Stimulated activated naive CD8-positive, alpha-beta T cell treated with anti-CD3 and anti-CD28 coated beads, Interleukin-15, Interleukin-2, amounts not matched to agents 100 U/mL and 50 U/mL, for 24 hours (primary cell): Measurements from ENCODE around the gene SLC6A6.

ENCODE experiments used
- ATAC-seq: fragments of 150-1000 bp; cut with Tn5 transposase; one replicate; pipeline ENCODE4 v1.10.0; 2021
- DNase-seq: peaks from one replicate; pipeline ENCODE4 v3.0.0; 2021

The SLC6A6 gene

GRCh38 chr3:14422016-14422963 lies 19.9 kb downstream of the SLC6A6 start:
- ATAC-seq, result no peak
- DNase-seq, result no peak

GRCh38 chr3:14423197-14423743 lies 20.9 kb downstream of the SLC6A6 start:
- DNase-seq, result no peak
- no peak for ATAC-seq

GRCh38 chr3:14423963-14424362 lies 21.6 kb downstream of the SLC6A6 start:
- ATAC-seq, result peak; percentile 11
- DNase-seq, result no peak

DNA sequence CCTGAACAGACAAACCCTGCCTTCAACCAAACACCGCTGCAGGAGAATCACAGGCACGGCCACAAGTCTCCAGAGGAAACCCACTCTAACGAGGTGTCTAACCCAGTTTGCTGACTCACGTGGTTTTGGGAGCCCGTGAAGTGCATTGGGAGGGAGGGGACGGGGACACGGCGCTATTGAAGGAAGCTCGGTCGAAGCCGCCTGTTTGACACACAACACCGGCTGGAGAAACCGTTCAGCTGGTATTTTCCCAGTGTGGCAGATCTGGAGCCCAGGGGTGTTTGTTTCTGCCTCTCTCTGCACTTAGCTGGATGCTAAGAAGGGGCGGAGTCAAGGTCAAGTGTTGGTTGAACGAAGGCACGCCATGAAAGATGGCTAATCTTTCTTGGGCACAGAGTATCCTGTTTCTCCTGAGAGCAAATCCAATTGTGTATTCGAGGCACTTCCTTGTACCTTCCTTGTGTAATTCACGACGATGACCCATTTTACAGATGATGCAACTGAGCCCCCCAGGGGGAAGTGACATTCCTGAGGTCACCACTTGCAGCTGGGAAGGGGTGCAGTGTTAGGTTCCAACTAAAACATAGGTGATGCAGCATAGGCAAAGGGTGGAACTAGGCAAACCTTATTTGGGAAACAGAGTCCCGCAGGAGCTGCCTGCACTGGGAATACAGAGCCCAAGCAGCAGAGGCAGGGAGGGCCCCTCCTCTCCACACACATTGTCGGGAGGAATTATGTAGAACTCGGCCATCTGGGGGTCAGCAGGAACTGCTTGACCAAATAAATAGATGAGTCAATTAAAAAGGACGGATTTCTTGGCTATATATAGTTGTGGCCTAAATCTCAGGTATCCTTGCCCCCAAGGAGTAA lies 22.5 kb downstream of the SLC6A6 start:
- ATAC-seq (peak; percentile 20), DNase-seq (no peak)

DNA sequence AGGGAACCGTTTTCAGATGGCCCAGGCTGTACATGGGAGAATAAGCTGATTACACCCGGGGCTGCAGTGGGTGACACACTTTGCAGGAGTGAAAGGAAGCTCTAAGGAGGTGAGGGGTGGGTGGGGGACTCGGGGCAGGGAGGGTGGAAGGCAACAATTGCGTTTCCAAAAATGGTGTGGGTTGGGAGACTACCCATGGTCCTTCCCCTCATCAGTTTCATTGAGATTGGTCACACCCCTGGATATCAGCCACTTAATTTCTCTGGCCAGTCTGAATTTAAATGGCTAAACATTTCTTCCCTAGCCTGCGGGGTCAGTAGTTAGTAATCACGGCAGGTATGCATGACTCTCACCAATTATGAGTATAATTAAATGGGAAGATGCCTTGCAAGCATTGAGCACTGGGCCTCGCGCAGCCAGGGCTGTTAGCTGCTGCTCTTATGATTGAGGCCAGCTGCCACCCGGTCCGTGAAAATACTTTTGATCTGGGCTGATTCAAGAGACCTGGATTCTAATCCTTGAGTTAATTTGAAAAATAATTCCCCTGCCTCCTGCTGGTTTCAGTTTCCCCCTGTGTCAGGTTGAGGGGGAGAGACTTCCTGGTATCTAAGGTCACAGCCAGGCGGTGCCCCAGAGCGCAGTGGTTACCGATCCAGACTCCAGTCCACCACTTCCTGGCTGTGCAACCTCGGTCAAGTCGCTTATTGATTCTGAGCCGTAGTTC lies 23.3 kb downstream of the SLC6A6 start:
- peak; percentile 58 for ATAC-seq

DNA sequence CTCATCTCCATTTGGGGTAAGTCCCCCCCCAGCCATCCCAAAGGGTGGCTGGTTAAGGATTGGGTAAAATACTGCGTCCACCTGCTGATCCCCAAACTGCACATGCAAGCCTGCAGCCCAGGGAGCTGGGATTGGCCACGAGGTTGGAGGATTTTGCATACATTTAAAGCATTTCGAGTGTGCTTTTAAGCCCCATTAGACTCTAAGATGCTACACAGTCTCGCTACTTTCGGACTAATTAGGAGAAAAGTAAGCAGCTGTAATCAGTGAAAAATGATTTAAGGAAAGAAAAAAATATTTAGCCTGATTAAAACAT lies 23.9 kb downstream of the SLC6A6 start:
- no peak for DNase-seq
- no peak for ATAC-seq

More for the DNA sequence above, 23.3 kb downstream of the SLC6A6 start:
- peak; percentile 62 for DNase-seq

GRCh38 chr3:14428087-14429033 lies 26.0 kb downstream of the SLC6A6 start:
- ATAC-seq (peak; percentile 21), DNase-seq (peak; percentile 59)

- DNase-seq (no peak), ATAC-seq (no peak)
Measured at GRCh38 chr3:14429237-14429636, 26.8 kb downstream of the SLC6A6 start.

GRCh38 chr3:14429640-14430039 lies 27.2 kb downstream of the SLC6A6 start:
- ATAC-seq, result no peak

GRCh38 chr3:14430053-14430452 lies 27.6 kb downstream of the SLC6A6 start:
- no peak for DNase-seq
- no peak for ATAC-seq

More at GRCh38 chr3:14429640-14430039, 27.2 kb downstream of the SLC6A6 start:
- no peak for DNase-seq

- ATAC-seq, result no peak
Measured at GRCh38 chr3:14430706-14431451, 28.5 kb downstream of the SLC6A6 start.

GRCh38 chr3:14431452-14431916 lies 29.1 kb downstream of the SLC6A6 start:
- ATAC-seq (peak; percentile 17), DNase-seq (peak; percentile 51)

More at GRCh38 chr3:14430706-14431451, 28.5 kb downstream of the SLC6A6 start:
- no peak for DNase-seq

DNA sequence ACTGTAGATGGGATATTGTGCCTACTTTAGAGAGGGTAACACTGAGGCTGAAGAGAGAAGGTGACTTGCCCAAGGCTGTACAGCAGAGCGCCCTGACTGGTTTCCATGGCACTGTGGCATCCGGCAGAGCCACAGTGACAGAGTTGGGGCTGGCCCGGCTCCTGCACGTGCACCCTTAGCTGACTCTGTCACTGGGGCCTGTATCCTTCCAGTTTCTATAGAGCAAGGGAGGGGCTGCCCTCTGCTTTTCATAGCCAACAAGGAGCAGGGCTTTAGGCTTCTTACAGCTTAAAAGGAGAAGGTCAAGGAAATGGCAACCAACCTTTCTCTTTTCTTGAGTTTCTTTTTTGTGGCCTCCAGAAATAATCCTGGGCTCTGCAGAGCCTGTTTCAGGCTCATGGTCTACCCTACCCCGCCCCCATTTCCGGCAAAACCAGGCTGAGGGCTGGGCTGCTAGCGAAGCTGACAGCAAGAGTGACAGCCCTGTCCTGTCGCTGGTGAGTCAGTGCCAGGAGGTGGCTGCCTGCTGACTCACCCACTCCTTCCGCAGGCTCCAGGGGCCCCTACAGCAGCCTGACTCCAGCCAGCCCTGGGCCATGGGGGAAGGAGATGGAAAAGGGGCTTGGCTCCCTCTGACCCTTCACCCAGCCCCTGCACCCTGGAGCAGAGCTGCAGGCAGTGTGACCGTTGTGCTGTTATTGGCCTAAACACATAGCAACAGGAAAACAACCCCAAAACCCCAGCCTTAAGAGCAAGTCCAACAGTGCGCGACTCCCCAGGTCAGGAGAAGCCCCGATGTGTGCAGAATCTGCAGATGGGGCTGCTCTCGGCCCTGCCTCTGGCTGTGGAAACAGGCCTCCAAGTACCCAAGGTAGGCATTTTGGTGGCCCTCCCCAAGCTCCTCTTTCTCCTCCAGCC lies 29.8 kb downstream of the SLC6A6 start:
- DNase-seq (peak; percentile 94), ATAC-seq (peak; percentile 88)

- no peak for DNase-seq
- no peak for ATAC-seq
Measured at GRCh38 chr3:14433106-14433505, 30.7 kb downstream of the SLC6A6 start.

DNA sequence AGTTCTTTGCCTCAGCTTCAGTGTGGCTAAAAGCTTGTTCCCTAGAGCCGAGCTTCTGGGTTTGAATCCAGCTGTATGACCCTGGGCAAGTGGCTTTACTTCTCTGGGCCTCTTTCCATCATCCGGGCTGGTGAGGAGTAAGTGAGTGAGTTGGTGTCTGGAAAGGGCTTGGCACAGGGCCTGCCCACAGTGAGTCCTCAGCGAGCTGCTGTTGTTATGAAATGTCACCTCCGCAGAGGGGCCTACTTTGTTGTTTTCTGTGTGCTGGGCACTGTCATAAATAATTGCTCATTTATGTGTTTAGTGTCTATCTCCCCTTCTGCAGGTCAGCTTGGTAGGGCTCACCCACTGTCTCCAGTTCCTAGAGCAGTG lies 31.7 kb downstream of the SLC6A6 start:
- no peak for ATAC-seq
- DNase-seq, result no peak

DNA sequence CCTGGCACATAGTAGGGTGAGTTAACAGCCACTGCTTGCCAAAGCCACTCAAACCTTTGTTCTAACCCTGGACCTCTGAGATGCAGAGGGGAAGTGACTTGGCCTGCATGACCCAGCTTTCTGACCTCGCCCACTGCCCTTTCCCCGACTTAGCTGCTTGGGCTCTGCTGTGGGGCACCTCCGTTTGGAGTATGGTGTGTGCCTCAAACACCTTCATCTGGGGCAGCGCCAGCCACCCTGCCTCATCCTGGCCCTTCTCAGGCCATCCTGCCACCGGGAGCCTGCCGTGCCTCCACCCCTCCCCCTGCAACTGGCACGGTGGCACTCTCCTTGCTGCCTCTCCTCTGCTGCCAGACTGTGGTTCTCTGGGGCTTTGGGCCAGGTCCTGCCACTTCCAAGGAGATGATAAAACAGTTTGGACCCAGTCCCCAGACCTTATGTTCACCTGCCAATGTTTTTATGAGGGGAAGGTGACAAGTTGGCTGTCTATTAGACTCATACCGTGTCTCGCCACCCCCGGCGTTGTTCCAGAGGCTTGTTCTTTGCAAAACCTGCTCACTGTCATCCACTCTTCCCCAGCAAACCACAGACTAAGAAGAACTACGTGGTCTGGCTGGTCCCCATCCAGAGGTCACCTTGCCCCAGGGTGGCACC lies 32.2 kb downstream of the SLC6A6 start:
- no peak for DNase-seq
- no peak for ATAC-seq

- ATAC-seq (no peak), DNase-seq (no peak)
Measured at GRCh38 chr3:14435175-14436014, 33.0 kb downstream of the SLC6A6 start.

GRCh38 chr3:14436954-14437281 lies 34.5 kb downstream of the SLC6A6 start:
- ATAC-seq, result no peak

More at GRCh38 chr3:14436954-14437281, 34.5 kb downstream of the SLC6A6 start:
- no peak for DNase-seq
